ENCODE results near the gene C17orf67.
A peak's percentile ranks its signal among the peaks of the same experiment; 100 is the strongest.

Gene C17orf67

GRCh38 chr17:56832446-56832845, 1.3 kb downstream of the C17orf67 start:
- no peak for DNase-seq

GRCh38 chr17:56831369-56832095, 2.2 kb downstream of the C17orf67 start:
- no peak for DNase-seq

GRCh38 chr17:56830726-56831368, 2.9 kb downstream of the C17orf67 start:
- DNase-seq, result no peak

- no peak for DNase-seq
Measured at GRCh38 chr17:56826611-56827414, 6.9 kb downstream of the C17orf67 start.

GRCh38 chr17:56824503-56824902, 9.2 kb downstream of the C17orf67 start:
- DNase-seq, result no peak

GRCh38 chr17:56823848-56824247, 9.9 kb downstream of the C17orf67 start:
- DNase-seq, result no peak

GRCh38 chr17:56822725-56823124, 11.0 kb downstream of the C17orf67 start:
- DNase-seq, result no peak

- DNase-seq, result no peak
Measured at GRCh38 chr17:56821847-56822534, 11.7 kb downstream of the C17orf67 start.

- no peak for DNase-seq
Measured at GRCh38 chr17:56820207-56820606, 13.5 kb downstream of the C17orf67 start.

- peak; percentile 83 for DNase-seq
Measured at GRCh38 chr17:56819431-56820145, 14.1 kb downstream of the C17orf67 start.

- DNase-seq, result no peak
Measured at GRCh38 chr17:56819030-56819429, 14.7 kb downstream of the C17orf67 start.

GRCh38 chr17:56817066-56817465, 16.7 kb downstream of the C17orf67 start:
- no peak for DNase-seq

- no peak for DNase-seq
Measured at GRCh38 chr17:56815711-56816110, 18.0 kb downstream of the C17orf67 start.

- no peak for DNase-seq
Measured at GRCh38 chr17:56812901-56813388, 20.8 kb downstream of the C17orf67 start.

GRCh38 chr17:56810891-56811775, 22.6 kb downstream of the C17orf67 start:
- DNase-seq, result no peak

- DNase-seq, result no peak
Measured at GRCh38 chr17:56810343-56810742, 23.4 kb downstream of the C17orf67 start.

GRCh38 chr17:56809820-56810179, 23.9 kb downstream of the C17orf67 start:
- no peak for DNase-seq

- DNase-seq, result no peak
Measured at GRCh38 chr17:56809106-56809819, 24.5 kb downstream of the C17orf67 start.

- DNase-seq, result no peak
Measured at GRCh38 chr17:56808503-56808902, 25.2 kb downstream of the C17orf67 start.

GRCh38 chr17:56807723-56808122, 26.0 kb downstream of the C17orf67 start:
- DNase-seq, result no peak

GRCh38 chr17:56806949-56807348, 26.8 kb downstream of the C17orf67 start:
- no peak for DNase-seq
